ENCODE data around the gene SCAND1. TPM values are rescaled to one million over a fixed set of nuclear protein-coding genes. Genes with fewer than 3 reads are reported as not detected.

The SCAND1 gene
- total RNA-seq, 1 donor from 2014 or later = 97.8 TPM

DNA sequence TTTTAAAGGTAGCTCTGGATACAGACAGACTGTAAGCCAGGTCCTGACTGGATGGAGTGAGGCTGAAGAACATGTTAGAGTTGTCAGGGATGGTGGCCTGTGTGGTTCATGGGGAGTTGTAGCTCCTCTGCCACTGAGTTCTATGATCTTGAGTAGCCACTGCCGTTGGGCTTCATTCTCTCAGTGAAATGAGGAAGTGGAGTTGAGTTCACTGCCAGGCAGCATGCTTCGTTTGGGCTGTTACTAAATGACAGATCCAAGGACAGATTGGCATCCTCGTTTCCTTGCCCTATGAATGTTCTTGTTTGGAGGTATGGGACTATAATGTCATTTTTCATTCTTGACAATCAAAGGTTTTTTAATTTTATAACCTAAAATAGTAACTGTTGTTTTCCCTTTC lies 37.2 kb downstream of the SCAND1 start:
- no peaks in the 10 kb centered on the region for H3K36me3 Mint-ChIP-seq (ENCODE audit: unreplicated experiment)
- no peak overlapping the region for H3K4me3 Mint-ChIP-seq (ENCODE audit: unreplicated experiment)
- no peak for DNase-seq
- no peaks in the 10 kb centered on the region for H3K27me3 Mint-ChIP-seq (ENCODE audit: unreplicated experiment)
- TF ChIP-seq, protein P1, sequence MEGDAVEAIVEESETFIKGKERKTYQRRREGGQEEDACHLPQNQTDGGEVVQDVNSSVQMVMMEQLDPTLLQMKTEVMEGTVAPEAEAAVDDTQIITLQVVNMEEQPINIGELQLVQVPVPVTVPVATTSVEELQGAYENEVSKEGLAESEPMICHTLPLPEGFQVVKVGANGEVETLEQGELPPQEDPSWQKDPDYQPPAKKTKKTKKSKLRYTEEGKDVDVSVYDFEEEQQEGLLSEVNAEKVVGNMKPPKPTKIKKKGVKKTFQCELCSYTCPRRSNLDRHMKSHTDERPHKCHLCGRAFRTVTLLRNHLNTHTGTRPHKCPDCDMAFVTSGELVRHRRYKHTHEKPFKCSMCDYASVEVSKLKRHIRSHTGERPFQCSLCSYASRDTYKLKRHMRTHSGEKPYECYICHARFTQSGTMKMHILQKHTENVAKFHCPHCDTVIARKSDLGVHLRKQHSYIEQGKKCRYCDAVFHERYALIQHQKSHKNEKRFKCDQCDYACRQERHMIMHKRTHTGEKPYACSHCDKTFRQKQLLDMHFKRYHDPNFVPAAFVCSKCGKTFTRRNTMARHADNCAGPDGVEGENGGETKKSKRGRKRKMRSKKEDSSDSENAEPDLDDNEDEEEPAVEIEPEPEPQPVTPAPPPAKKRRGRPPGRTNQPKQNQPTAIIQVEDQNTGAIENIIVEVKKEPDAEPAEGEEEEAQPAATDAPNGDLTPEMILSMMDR (IDR thresholded peaks at IDR 0.05; ENCODE audit: partially characterized antibody, unreplicated experiment) = no peak
- H3K9me3 Mint-ChIP-seq (ENCODE audit: unreplicated experiment) = no peaks in the 10 kb centered on the region
- H3K4me1 Mint-ChIP-seq (ENCODE audit: low read depth, unreplicated experiment) = peaks cover 3% of the 10 kb centered on the region
- H3K27ac Mint-ChIP-seq (ENCODE audit: unreplicated experiment) = no peak overlapping the region

DNA sequence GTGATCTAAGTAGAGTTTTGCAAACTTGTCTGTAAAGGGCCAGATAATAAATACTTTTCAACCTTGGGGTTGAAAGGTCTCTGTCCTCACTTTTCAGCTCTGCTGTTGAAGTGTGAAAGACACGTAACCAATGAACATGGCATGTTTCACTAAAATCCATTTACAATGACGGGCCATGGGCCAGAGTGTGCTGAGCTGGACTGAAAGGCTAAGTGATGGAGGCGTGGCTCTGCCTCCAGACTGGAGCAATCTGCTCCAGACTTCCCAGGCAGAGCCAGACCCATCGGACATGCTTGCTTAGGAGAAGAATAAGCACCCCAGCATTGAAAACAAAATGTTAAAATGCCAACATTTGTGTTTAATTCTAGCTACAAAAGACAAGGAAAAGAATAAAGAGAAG lies 41.4 kb downstream of the SCAND1 start:
- Mint-ChIP-seq H3K36me3 (ENCODE audit: unreplicated experiment) (no peaks in the 10 kb centered on the region), H3K4me3 (ENCODE audit: unreplicated experiment) (no peak overlapping the region), H3K27ac (ENCODE audit: unreplicated experiment) (no peak overlapping the region), H3K27me3 (ENCODE audit: unreplicated experiment) (no peaks in the 10 kb centered on the region), H3K4me1 (ENCODE audit: low read depth, unreplicated experiment) (peaks cover 3% of the 10 kb centered on the region), H3K9me3 (ENCODE audit: unreplicated experiment) (no peaks in the 10 kb centered on the region)
- DNase-seq = no peak
- TF ChIP-seq, protein P1 (IDR thresholded peaks at IDR 0.05; ENCODE audit: partially characterized antibody, unreplicated experiment) = no peak

DNA sequence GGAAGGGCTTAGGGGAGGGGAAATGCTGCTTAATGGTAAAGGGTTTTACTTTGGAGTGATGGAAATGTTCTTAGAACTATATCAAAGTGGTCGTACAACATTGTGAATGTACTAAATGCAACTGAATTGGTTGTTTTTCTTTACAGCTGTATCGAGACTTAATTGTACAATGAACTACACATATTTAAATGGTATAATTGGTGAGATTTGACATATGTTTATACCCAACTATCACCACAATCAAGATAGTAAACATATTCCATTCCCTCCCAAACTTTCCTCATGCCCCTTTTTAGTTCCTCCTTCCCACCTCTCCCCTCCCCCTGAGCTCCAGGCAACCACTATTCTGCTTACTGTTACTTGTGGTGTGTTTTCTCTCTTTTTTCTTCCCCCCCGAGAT lies 44.0 kb downstream of the SCAND1 start:
- DNase-seq = no peak
- no peaks in the 10 kb centered on the region for H3K27me3 Mint-ChIP-seq (ENCODE audit: unreplicated experiment)
- no peak overlapping the region for H3K4me3 Mint-ChIP-seq (ENCODE audit: unreplicated experiment)
- peaks cover 1% of the 10 kb centered on the region for H3K36me3 Mint-ChIP-seq (ENCODE audit: unreplicated experiment)
- H3K4me1 Mint-ChIP-seq (ENCODE audit: low read depth, unreplicated experiment) = peaks cover 10% of the 10 kb centered on the region
- H3K27ac Mint-ChIP-seq (ENCODE audit: unreplicated experiment) = no peak overlapping the region
- H3K9me3 Mint-ChIP-seq (ENCODE audit: unreplicated experiment) = peaks cover 4% of the 10 kb centered on the region
- TF ChIP-seq, protein P1 (IDR thresholded peaks at IDR 0.05; ENCODE audit: partially characterized antibody, unreplicated experiment) = no peak

DNA sequence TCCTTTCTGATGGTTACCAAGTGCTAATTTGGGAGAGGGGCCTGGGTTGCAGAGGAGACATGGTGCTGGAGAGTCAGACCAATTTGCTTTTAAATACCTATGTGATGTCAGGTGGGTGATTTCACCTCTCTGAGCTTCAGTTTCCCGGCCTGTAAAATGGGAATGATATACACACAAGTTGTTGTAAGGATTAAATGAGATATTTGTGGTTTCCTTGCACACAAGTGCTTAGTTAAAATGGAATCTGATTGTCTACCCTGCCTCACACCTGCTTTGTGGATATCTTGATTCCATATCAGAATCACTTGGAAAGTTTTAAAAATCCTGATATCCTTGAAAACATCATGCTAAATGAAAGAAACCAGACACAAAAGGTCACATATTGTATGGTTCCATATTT lies 44.5 kb downstream of the SCAND1 start:
- Mint-ChIP-seq H3K4me3 (ENCODE audit: unreplicated experiment) (no peak overlapping the region), H3K27ac (ENCODE audit: unreplicated experiment) (no peak overlapping the region), H3K36me3 (ENCODE audit: unreplicated experiment) (peaks cover 6% of the 10 kb centered on the region), H3K9me3 (ENCODE audit: unreplicated experiment) (peaks cover 4% of the 10 kb centered on the region), H3K4me1 (ENCODE audit: low read depth, unreplicated experiment) (peaks cover 10% of the 10 kb centered on the region), H3K27me3 (ENCODE audit: unreplicated experiment) (no peaks in the 10 kb centered on the region)
- TF ChIP-seq, protein P1 (IDR thresholded peaks at IDR 0.05; ENCODE audit: partially characterized antibody, unreplicated experiment) = no peak
- no peak for DNase-seq

DNA sequence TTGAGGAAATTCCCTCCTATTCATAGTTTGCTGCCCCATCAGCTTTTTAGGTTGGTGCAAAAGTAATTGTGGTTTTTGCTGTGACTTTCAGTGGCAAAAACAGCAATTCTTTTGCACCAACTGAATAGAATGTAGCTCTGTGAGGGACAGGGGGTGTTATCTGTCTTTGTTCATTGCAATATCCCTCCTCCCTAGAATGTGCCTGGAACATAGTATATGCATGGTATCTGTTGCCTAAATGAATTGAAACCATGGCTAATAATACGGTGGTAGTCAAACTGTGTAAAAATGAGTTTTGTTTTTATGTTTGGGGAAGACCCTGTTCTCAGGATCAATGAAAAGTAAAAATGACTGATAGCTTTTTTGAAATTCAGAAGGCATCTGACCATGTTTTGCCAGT lies 45.1 kb downstream of the SCAND1 start:
- TF ChIP-seq, protein P1 (IDR thresholded peaks at IDR 0.05; ENCODE audit: partially characterized antibody, unreplicated experiment) = no peak
- Mint-ChIP-seq H3K27me3 (ENCODE audit: unreplicated experiment) (no peaks in the 10 kb centered on the region), H3K36me3 (ENCODE audit: unreplicated experiment) (peaks cover 6% of the 10 kb centered on the region), H3K27ac (ENCODE audit: unreplicated experiment) (no peak overlapping the region), H3K4me3 (ENCODE audit: unreplicated experiment) (no peak overlapping the region), H3K4me1 (ENCODE audit: low read depth, unreplicated experiment) (peaks cover 10% of the 10 kb centered on the region), H3K9me3 (ENCODE audit: unreplicated experiment) (peaks cover 4% of the 10 kb centered on the region)
- no peak for DNase-seq

Data from glutamatergic neuron (in vitro differentiated cells).